Lower leg skin (tissue), 4 donors: Measurements from ENCODE around the gene ACTR3. TPM values are rescaled to one million over a fixed set of nuclear protein-coding genes. Genes with fewer than 3 reads are reported as not detected.

Experiments
- DNase-seq, 2 donors: peaks; one replicate each; pipeline ENCODE4 v3.0.0-alpha.2; 2019; ENCODE audit warnings: low spot score in 2 of 2
- H3K4me3 ChIP-seq: fragments of 200-600 bp; sonication (generic); 2 replicates; pipeline ENCODE4 v1.5.1; 2017; ENCODE audit warnings: mild to moderate bottlenecking, low read depth; ENCODE audit not compliant: poor library complexity, severe bottlenecking
- POLR2A ChIP-seq, 2 donors: fragments of 450-650 bp; IDR thresholded peaks; one replicate each; pipeline ENCODE4 v1.6.1; 2016 to 2017; ENCODE audit warnings: antibody characterized with exemption in 2 of 2, mild to moderate bottlenecking in 1 of 2, moderate library complexity in 1 of 2
- WGBS, 2 donors: methylation state at CpG; one replicate each; pipeline ENCODE4 v1.1.5; 2018; 5-methylcytosine and 5-hydroxymethylcytosine counted together
- intact Hi-C: fragments of 100-400 bp; cut with DNase I; formaldehyde crosslinking; loops from one replicate; pipeline ENCODE4 v1.15.0; 2023; ENCODE audit warnings: low total_unique reads
- total RNA-seq, 4 donors: library from RNA; depleted of rRNA; stranded (reverse); fragments of >200 nt; gene quantifications; one replicate each; pipeline ENCODE4 v1.1.0, GENCODE V29; 2016
- TF ChIP-seq, protein P1 (sequence below), 3 donors: fragments of 450-650 bp; IDR thresholded peaks; one replicate each; pipeline ENCODE4 v1.5.1; 2016; ENCODE audit warnings: antibody characterized with exemption in 3 of 3, mild to moderate bottlenecking in 3 of 3, moderate library complexity in 2 of 3

ACTR3 gene
- total RNA-seq, 4 donors from 2014 or later = 92.5 to 154 (median 115) TPM

DNA sequence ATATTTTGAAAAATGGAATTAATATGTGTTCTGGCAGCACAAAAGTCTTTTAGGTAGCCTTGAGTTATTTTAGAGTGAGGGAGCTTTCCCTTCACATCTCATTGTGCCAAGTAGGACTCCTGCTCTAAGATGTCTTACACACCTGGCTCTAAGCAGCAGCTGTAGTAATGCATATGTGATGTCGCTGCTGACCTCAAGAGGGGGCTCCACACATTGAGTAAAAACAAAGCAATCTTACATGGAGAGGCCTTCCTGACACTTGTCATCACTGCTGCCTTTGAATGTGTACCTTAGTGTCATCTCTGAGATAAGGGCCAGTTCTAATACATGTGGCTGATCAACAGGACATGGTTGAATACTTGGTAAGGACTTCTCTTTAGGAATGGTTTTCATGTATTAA, 75.8 kb downstream of the ACTR3 start:
- H3K4me3 ChIP-seq = no peak overlapping the region
- intact Hi-C loops = no loop called here
- no peak for TF ChIP-seq POLR2A (IDR thresholded peaks at IDR 0.05)
- TF ChIP-seq, protein P1, sequence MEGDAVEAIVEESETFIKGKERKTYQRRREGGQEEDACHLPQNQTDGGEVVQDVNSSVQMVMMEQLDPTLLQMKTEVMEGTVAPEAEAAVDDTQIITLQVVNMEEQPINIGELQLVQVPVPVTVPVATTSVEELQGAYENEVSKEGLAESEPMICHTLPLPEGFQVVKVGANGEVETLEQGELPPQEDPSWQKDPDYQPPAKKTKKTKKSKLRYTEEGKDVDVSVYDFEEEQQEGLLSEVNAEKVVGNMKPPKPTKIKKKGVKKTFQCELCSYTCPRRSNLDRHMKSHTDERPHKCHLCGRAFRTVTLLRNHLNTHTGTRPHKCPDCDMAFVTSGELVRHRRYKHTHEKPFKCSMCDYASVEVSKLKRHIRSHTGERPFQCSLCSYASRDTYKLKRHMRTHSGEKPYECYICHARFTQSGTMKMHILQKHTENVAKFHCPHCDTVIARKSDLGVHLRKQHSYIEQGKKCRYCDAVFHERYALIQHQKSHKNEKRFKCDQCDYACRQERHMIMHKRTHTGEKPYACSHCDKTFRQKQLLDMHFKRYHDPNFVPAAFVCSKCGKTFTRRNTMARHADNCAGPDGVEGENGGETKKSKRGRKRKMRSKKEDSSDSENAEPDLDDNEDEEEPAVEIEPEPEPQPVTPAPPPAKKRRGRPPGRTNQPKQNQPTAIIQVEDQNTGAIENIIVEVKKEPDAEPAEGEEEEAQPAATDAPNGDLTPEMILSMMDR (IDR thresholded peaks at IDR 0.05) = no peak
- no peak for DNase-seq
- WGBS, 2 donors = 17 to 20% methylated on average over 1 of the region's 1 CpG

DNA sequence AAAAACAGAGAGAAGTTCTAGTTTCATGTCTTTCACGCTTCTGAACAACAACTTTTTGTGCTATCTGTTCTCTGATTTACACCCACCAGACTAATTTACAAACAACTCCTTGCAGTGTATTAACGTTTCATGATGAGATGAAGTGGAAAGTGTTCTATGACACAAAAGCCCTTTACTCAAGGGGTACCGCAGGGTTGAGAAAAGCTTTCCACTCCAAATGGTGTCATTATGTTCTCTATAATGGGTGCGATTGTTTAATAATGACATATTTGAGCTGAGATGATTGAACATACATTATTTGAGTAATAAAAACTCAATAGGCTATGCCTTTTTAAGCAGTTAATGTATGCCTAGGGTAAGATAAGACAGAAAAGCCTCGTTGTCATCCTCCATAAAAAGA, 76.3 kb downstream of the ACTR3 start:
- intact Hi-C loops = no loop called here
- DNase-seq = no peak
- no peak overlapping the region for H3K4me3 ChIP-seq
- no peak for TF ChIP-seq POLR2A (IDR thresholded peaks at IDR 0.05)
- TF ChIP-seq, protein P1 (IDR thresholded peaks at IDR 0.05) = no peak
- 82 to 86% methylated on average over 5 of the region's 5 CpGs for WGBS, 2 donors

GRCh38 chr2:113966832-113967231, 76.9 kb downstream of the ACTR3 start:
- 49 to 62% methylated on average over 5 of the region's 5 CpGs for WGBS, 2 donors
- intact Hi-C loops = no loop called here
- DNase-seq = no peak
- TF ChIP-seq, protein P1 (IDR thresholded peaks at IDR 0.05) = no peak
- no peak for TF ChIP-seq POLR2A (IDR thresholded peaks at IDR 0.05)
- H3K4me3 ChIP-seq = no peak overlapping the region

DNA sequence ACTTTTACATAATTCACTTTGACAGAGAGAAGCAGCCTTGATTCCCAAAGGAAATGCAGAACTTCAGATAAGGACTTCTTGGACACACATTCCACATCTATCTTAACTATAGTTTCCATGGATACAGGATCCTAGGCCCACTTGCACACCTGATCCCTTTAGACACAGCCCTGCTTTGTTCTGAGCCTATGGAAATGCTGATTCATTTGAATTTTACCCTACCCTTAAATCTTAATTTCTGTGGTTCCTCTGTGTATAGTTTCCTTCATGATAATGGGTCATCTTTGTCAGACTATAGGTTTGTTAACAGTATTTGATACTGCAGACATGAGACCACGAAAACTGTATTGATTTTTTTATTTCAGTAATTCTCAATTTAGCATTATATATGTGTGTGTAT, 77.4 kb downstream of the ACTR3 start:
- intact Hi-C loops = no loop called here
- DNase-seq = no peak
- no peak overlapping the region for H3K4me3 ChIP-seq
- 94 to 100% methylated on average over 1 of the region's 1 CpG for whole genome bisulfite sequencing, 2 donors
- TF ChIP-seq, protein P1 (IDR thresholded peaks at IDR 0.05) = no peak
- no peak for TF ChIP-seq POLR2A (IDR thresholded peaks at IDR 0.05)

- no peak for DNase-seq
- WGBS, 2 donors = 81 to 84% methylated on average over 3 of the region's 3 CpGs
- no peak overlapping the region for H3K4me3 ChIP-seq
- intact Hi-C loops = no loop called here
- no peak for TF ChIP-seq POLR2A (IDR thresholded peaks at IDR 0.05)
- TF ChIP-seq, protein P1 (IDR thresholded peaks at IDR 0.05) = no peak
Measured at GRCh38 chr2:113972766-113973165, 82.9 kb downstream of the ACTR3 start.

DNA sequence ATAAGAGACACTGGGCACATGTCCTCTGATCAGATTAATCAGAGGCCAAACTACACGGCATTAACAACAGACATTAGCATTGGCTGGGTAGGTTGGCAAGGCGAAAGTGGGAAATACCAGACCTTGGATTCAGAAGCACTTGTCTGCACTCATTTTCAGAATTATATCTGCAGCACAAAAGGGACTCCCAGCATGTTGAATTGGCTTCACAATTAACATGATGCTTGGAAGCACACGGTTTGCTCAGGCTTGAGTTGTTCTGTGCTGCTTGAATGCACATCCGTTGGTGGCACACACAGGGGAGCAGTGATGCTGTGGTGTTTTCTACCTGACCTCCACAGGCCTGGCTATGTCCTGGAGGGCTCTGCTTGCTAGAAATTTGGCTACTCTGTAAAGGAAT, 83.9 kb downstream of the ACTR3 start:
- intact Hi-C loops = no loop called here
- WGBS, 2 donors = 63 to 84% methylated on average over 4 of the region's 4 CpGs
- DNase-seq = no peak
- TF ChIP-seq POLR2A (IDR thresholded peaks at IDR 0.05) = no peak
- TF ChIP-seq, protein P1 (IDR thresholded peaks at IDR 0.05) = no peak
- no peak overlapping the region for H3K4me3 ChIP-seq
